Measurements from ENCODE around the gene ROM1.
"Not testable (repeated sequence)": the region's sequence is repeated elsewhere in the genome, so short reads cannot be mapped to it uniquely, and the experiment has no call there.

ROM1 gene

GRCh38 chr11:62610814-62611704 is 2.0 kb upstream of the ROM1 start:
- no peak for FAIRE-seq

GRCh38 chr11:62611705-62612365 is 1.2 kb upstream of the ROM1 start:
- no peak for FAIRE-seq

GRCh38 chr11:62613291-62613778 is 278 bp downstream of the ROM1 start:
- FAIRE-seq: no peak

- FAIRE-seq: no peak
Observed at GRCh38 chr11:62614275-62614674, 1.2 kb downstream of the ROM1 start.

- no peak for FAIRE-seq
Observed at GRCh38 chr11:62615521-62615920, 2.5 kb downstream of the ROM1 start.

GRCh38 chr11:62616957-62617356 is 3.9 kb downstream of the ROM1 start:
- not testable (repeated sequence) for FAIRE-seq

- no peak for FAIRE-seq
Observed at GRCh38 chr11:62621027-62621566, 8.0 kb downstream of the ROM1 start.

GRCh38 chr11:62621567-62622470 is 8.8 kb downstream of the ROM1 start, which contains the start of gene B3GAT3:
TSS of gene B3GAT3 (minus strand) at chr11:62621986. CDS start at chr11:62621947, 39 bp downstream.
- FAIRE-seq: peak; percentile 49

- FAIRE-seq: no peak
Observed at GRCh38 chr11:62622476-62623089, 9.5 kb downstream of the ROM1 start.

- FAIRE-seq: no peak
Observed at GRCh38 chr11:62627713-62628112, 14.7 kb downstream of the ROM1 start.

GRCh38 chr11:62632492-62632891 is 19.4 kb downstream of the ROM1 start:
- FAIRE-seq: no peak

- no peak for FAIRE-seq
Observed at GRCh38 chr11:62644220-62644619, 31.2 kb downstream of the ROM1 start.

GRCh38 chr11:62645671-62645945 is 32.6 kb downstream of the ROM1 start:
- FAIRE-seq: no peak

GRCh38 chr11:62645946-62646824 is 33.1 kb downstream of the ROM1 start, which contains the start of gene GANAB:
TSS of gene GANAB (minus strand) at chr11:62646613. CDS start at chr11:62646599, 14 bp downstream.
- FAIRE-seq: peak; percentile 88

GRCh38 chr11:62646825-62647608 is 34.0 kb downstream of the ROM1 start:
- FAIRE-seq: no peak

- FAIRE-seq: no peak
Observed at GRCh38 chr11:62647609-62648005, 34.5 kb downstream of the ROM1 start.

GRCh38 chr11:62648185-62648966 is 35.3 kb downstream of the ROM1 start:
- no peak for FAIRE-seq

- FAIRE-seq: no peak
Observed at GRCh38 chr11:62648967-62649364, 35.9 kb downstream of the ROM1 start.

GRCh38 chr11:62649486-62649885 is 36.4 kb downstream of the ROM1 start:
- no peak for FAIRE-seq

Measured in TTC549 (cell line).